Mucosa of descending colon (tissue), 3 donors: ENCODE results near the gene ADAMTS2. TPM values are rescaled to one million over a fixed set of nuclear protein-coding genes. Genes with fewer than 3 reads are reported as not detected.

Experiments used
- ATAC-seq: fragments of 200-7000 bp; cut with Tn5 transposase; one replicate; pipeline ENCODE4 v1.9.1; 2020; ENCODE audit warnings: mild to moderate bottlenecking, moderate library complexity
- DNase-seq, 3 donors: peaks; one replicate each; pipeline ENCODE4 v3.0.0-alpha.2; 2020
- H3K36me3 ChIP-seq: fragments of 200-600 bp; one replicate; pipeline ENCODE4 v1.8.0; 2021; ENCODE audit warnings: low read depth, mild to moderate bottlenecking
- H3K4me1 ChIP-seq: fragments of 200-600 bp; one replicate; pipeline ENCODE4 v1.8.0; 2021; ENCODE audit warnings: low read depth, mild to moderate bottlenecking
- H3K4me3 ChIP-seq: fragments of 200-600 bp; one replicate; pipeline ENCODE4 v1.8.0; 2021; ENCODE audit warnings: mild to moderate bottlenecking
- H3K9me3 ChIP-seq: fragments of 200-600 bp; one replicate; pipeline ENCODE4 v1.8.0; 2021; ENCODE audit warnings: mild to moderate bottlenecking
- CTCF ChIP-seq: fragments of 200-600 bp; IDR thresholded peaks from one replicate; pipeline ENCODE4 v1.8.0; 2022; ENCODE audit warnings: antibody characterized with exemption, mild to moderate bottlenecking
- intact Hi-C, 2 donors: fragments of 100-400 bp; cut with DNase I in 1 of 2; cut with micrococcal nuclease in 1 of 2; formaldehyde crosslinking; loops; one replicate each; pipeline versions ENCODE4 v1.11.0 to v1.11.1; 2022; cut with DNase I, micrococcal nuclease
- total RNA-seq, 3 donors: library from RNA; stranded (reverse); fragmentation: NEBNext Ultra II Directional in 2 of 3; extraction: Animal tissue kit (Norgen Biotek cat#: 25700) in 2 of 3; gene quantifications; one replicate each; pipeline versions ENCODE4 v1.2.1 to v1.2.4, GENCODE V29; 2021 to 2023
- donor health status: DM: no; HTN: no; CAD: no; lungs with moderate emphysema.
- donor health status: DM: no; HTN: no; CAD: no.
- donor health status: DM: no; HTN: yes; CAD: no.

ADAMTS2 gene
- total RNA-seq, 3 donors from 2014 or later, result 1.3 to 9.2 (median 7.3) TPM

- no peaks in the 10 kb centered on the region for H3K9me3 ChIP-seq
- ATAC-seq, result no peak
- peak in 1 of 3 donors; percentile 46 for DNase-seq
- intact Hi-C loops, result no loop called here
- H3K4me3 ChIP-seq, result no peak overlapping the region
- no peaks in the 10 kb centered on the region for H3K4me1 ChIP-seq
- H3K36me3 ChIP-seq, result no peaks in the 10 kb centered on the region
- no peak for TF ChIP-seq CTCF
Measured at GRCh38 chr5:179153341-179153901, 191.8 kb downstream of the ADAMTS2 start.

GRCh38 chr5:179152941-179153340 is 192.3 kb downstream of the ADAMTS2 start:
- DNase-seq, result no peak
- H3K4me1 ChIP-seq, result no peaks in the 10 kb centered on the region
- ATAC-seq, result no peak
- no peaks in the 10 kb centered on the region for H3K36me3 ChIP-seq
- intact Hi-C loops, result no loop called here
- no peak for TF ChIP-seq CTCF
- no peak overlapping the region for H3K4me3 ChIP-seq
- H3K9me3 ChIP-seq, result no peaks in the 10 kb centered on the region

- no peak for ATAC-seq
- Histone ChIP-seq H3K9me3 (no peaks in the 10 kb centered on the region), H3K4me1 (no peaks in the 10 kb centered on the region), H3K4me3 (no peak overlapping the region), H3K36me3 (no peaks in the 10 kb centered on the region)
- intact Hi-C loops, result no loop called here
- no peak for DNase-seq
- no peak for TF ChIP-seq CTCF
Measured at GRCh38 chr5:179152144-179152895, 192.9 kb downstream of the ADAMTS2 start.

GRCh38 chr5:179151286-179152118 is 193.8 kb downstream of the ADAMTS2 start:
- Histone ChIP-seq H3K4me3 (no peak overlapping the region), H3K36me3 (no peaks in the 10 kb centered on the region), H3K4me1 (no peaks in the 10 kb centered on the region), H3K9me3 (no peaks in the 10 kb centered on the region)
- DNase-seq, result no peak
- no peak for ATAC-seq
- intact Hi-C loops, result no loop called here
- no peak for TF ChIP-seq CTCF

- DNase-seq, result peak in 1 of 3 donors; percentile 35
- Histone ChIP-seq H3K4me1 (no peaks in the 10 kb centered on the region), H3K36me3 (no peaks in the 10 kb centered on the region), H3K9me3 (no peaks in the 10 kb centered on the region), H3K4me3 (no peak overlapping the region)
- intact Hi-C loops, result no loop called here
- ATAC-seq, result no peak
- no peak for TF ChIP-seq CTCF
Measured at GRCh38 chr5:179150011-179150410, 195.2 kb downstream of the ADAMTS2 start.
